Measurements from ENCODE around the gene TNFSF13B.
"Not testable (repeated sequence)": the region's sequence is repeated elsewhere in the genome, so short reads cannot be mapped to it uniquely, and the experiment has no call there.

TNFSF13B gene

GRCh38 chr13:108269601-108270328 lies at the start of gene TNFSF13B:
Gene TNFSF13B, plus strand, starts transcription at chr13:108269718. Its CDS starts 178 bp downstream, at chr13:108269896.
- DNase-seq: peak; percentile 92 to 96

DNA sequence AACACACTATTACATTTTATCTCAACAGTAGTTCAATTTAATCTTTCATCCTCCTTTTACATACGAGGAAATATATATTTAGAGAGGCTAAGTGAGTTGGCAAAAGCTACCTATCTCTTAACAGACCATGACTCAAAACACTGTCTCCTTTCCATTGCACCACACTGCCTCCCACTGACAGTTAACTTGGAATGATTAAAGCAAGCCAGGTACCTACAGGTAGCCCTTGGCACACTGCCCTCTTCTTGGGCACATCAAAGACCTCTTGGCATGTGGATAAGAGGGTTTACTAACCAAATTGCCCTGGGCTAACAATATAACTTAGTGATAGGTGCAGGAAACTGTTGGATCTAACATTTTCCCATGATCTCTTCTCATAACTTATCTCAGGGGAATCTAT lies 49.5 kb upstream of the TNFSF13B start:
- no peak for DNase-seq

- DNase-seq: no peak
These were observed 45.6 kb upstream of the TNFSF13B start for GRCh38 chr13:108223687-108224503.

DNA sequence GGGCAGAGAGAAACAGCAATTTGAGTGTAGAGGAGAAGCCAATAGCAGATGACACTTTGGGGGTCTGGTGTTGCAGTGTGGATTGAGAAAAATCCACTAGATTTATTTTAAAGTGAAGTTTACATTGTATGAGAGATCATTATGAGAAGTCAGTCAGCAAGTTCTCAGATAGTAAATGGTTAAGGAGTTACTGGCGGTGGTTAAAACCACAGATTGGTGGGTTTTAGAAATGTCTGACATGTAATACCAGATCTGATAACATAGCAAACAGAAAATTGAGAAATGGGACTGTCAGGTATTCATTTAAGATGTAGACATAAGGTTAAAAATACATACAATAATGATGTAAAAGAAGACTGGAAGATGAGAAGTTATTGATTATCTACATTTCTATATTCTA lies 44.1 kb upstream of the TNFSF13B start:
- no peak for DNase-seq

DNA sequence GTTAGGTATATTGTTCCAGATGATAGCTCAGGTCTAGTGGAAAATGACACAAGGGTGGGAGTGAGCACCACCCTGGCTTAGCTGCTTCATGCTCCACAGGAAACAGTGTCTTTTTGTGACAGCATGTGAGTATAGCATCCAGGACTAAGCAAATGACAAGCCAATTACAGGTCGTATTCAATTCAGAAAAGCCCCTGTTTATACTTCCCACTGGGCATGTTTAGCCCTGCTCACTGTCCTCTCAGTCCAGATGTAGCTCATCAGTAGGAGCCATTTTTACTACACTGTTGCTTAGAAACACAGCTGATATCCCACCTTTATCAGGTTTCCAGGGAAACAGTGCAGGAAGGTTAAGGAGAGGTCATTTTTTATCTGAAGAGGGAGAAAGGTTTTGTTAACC lies 43.3 kb upstream of the TNFSF13B start:
- DNase-seq: no peak

DNA sequence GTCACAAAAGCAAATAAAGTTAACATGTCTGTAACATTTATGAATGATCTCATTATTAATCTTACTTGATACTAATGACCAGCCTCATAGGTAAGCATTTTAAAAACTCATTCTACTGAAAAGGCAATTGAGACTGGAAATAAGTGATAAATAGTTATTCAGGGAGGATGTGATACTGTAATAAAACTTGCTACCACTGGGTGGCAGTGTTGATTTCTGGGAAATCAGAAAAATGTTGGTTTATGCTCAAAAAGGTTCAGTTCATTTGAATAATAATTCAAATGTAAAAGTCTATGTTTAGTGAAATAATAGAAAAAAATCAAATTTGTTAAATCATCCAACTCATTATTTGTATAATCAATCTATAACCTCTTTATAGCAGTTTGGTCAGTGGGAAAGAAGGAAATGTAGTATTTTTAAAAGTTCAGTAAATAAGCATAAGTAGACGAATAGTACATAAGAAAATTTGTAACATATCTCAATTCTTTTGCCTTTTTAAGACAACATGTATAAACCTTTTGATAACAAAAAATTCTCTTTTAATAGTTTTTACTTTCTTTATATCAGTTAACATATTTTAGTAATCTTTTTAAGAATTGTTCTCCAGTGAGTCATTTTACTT lies 41.8 kb upstream of the TNFSF13B start:
- peak; percentile 18 to 88 for DNase-seq

DNA sequence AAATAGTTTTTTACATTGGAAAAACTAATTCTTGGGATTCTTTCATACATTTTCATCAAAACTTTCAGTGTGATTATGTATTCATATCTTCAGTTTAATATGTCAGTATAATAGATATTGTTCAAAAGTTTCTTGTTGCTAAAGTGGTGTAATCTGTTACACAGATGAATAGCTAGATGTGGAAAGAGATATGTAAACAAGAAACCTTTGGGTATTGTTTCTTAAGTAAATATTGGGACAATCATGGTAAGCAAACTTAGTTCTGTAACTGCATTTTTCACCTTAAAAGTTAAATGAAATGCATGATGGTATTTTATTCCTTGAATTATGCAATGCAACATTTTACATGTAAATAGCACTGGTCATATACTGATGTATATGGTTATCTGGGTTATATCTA lies 39.1 kb upstream of the TNFSF13B start:
- DNase-seq: no peak

- DNase-seq: no peak
These were observed 20.4 kb upstream of the TNFSF13B start for GRCh38 chr13:108249150-108249549.

- no peak for DNase-seq
These were observed 12.3 kb upstream of the TNFSF13B start for GRCh38 chr13:108257248-108257647.

GRCh38 chr13:108263621-108264355 lies 5.7 kb upstream of the TNFSF13B start:
- no peak for DNase-seq

DNA sequence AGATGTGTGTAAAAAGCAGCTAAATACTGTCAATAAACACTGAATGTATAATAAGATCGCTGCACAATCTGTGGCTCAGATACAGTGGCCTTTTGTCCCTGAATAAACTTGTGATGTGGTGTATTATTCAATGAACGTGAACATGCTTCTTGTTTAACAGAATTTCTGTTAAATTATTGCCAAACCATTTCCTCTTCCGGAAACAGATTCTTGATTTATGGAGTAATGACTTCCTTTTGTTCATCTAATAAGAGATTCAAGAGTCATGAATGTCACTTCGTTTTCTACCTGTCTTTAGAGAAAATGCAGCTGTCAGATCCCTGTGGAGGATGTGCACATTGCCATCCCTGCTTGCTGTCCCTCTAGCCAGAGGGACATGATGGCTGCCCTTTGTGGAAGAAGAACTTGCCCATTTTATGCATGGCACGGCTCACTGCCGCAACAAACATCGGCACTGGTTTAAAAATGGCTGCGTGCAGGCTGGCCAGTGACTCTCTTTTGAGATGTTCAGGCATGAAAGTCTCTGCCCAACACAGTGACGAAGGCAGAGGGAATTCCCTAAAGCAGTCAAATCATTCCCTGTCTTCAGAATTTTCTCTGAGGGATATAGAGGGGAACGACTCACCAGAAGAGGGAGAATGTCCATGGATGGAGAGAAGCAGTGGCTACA lies 3.1 kb upstream of the TNFSF13B start:
- DNase-seq: peak; percentile 59 to 69

- DNase-seq: peak; percentile 68 to 74
These were observed 2.2 kb upstream of the TNFSF13B start for GRCh38 chr13:108267347-108267746.

DNA sequence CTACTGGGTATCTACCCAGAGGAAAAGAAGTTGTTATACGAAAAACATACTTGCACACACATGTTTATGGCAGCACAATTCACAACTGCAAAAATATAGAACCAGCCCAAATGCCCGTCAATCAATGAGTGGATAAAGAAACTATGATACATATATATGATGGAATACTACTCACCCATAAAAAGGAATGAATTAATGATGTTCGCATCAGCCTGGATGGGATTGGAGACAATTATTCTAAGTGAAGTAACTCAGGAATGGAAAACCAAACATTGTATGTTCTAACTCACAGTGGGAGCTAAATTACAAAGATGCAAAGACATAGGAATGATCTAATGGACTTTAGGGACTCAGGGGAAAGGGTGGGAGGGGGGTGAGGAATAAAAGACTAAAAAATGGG lies 1.7 kb upstream of the TNFSF13B start:
- DNase-seq: not testable (repeated sequence)

DNA sequence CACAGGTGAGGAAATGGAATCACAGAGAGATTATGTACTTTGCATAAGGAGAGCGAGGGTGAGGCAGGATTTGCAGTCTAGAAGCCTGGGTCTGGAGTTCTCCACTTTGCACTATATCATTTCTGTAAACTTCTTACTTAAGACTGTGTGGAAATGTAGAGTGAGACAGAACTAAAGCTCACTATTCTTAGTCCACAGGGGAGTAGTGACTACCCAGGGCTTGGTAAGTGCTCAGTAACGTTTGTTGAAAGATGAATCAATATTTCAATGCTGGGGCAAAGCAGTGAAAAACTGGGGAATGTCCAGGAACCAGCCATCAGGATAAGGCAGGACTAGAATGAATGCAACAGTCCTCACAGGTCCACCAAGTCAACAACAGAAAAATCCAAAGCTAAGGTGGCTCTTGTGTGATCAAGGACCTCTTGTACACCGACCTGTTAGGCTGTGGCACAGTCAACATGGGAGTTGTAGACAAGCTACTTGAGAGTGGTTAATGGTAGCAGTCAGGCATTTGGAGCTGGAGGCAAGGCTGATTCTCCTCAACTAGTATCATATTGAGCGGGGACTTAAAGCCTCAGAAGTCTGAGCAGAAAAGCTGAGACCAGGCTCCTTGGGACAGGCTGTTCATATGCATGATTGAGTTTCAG lies 929 bp upstream of the TNFSF13B start:
- peak; percentile 42 to 57 for DNase-seq

- DNase-seq: peak in 1 of 2 donors; percentile 42
These were observed 924 bp downstream of the TNFSF13B start for GRCh38 chr13:108270442-108270841.

DNA sequence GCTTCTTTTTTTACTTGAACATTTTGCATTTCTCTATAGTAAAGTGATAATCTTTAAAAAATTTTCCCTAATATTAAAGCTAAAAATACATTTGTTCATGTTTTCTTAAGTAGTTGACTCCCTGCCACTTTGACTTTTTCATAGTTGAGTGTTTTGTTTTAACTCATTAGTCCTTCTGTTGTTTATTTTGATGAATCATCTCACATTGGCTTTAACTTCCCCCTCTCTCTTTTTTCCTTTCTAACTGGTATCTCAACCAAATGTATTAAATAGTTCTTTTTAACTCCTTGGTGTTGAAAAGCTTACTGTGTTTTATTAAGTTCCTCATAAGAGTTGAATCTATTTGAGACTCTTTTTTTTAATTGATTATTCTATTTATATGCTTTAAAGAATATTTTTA lies 2.8 kb downstream of the TNFSF13B start:
- DNase-seq: peak in 1 of 2 donors; percentile 47

- DNase-seq: peak in 1 of 2 donors; percentile 51
These were observed 4.1 kb downstream of the TNFSF13B start for GRCh38 chr13:108273429-108274118.

- DNase-seq: no peak
These were observed 5.2 kb downstream of the TNFSF13B start for GRCh38 chr13:108274718-108275117.

DNA sequence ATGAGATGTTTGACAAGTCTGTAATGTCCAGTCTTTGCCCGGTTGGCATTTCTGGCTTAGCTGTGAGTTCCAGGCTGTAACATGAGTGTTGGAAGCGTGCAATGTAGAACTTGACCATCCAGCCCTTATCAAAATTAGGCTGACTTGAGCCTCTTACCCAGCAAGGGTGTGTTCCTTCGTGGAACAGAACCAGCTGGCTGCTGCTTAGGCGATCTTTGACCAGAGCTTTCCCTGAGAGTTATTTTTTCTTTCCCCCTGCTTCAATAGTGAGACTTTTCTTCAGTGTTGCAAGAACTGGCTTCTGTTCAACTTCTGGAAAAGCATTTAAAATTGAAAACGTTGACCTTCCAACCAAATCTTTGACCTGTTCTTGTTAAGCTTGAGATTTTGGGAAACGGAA lies 6.5 kb downstream of the TNFSF13B start:
- no peak for DNase-seq

GRCh38 chr13:108278466-108278865 lies 8.9 kb downstream of the TNFSF13B start:
- DNase-seq: no peak

- DNase-seq: peak; percentile 55 to 59
These were observed 12.4 kb downstream of the TNFSF13B start for GRCh38 chr13:108281901-108282300.

Data from inflammatory macrophage treated with lipopolysaccharide for 1 hour (primary cell).